Brain microvascular endothelial cell (primary cell): Measurements from ENCODE around the gene GRID1.

Experiments
- DNase-seq: peaks from one replicate; pipeline ENCODE4 v3.0.0-alpha.2; 2020
- H3K27ac ChIP-seq: fragments of 250-450 bp; sonication (Bioruptor Pico); 2 replicates; pipeline ENCODE4 v1.5.1; 2020; ENCODE audit warnings: mild to moderate bottlenecking, moderate library complexity
- H3K27me3 ChIP-seq: fragments of 250-450 bp; sonication (Bioruptor Pico); replicated peaks from 2 replicates; pipeline ENCODE4 v1.5.1; 2020; ENCODE audit warnings: mild to moderate bottlenecking
- H3K36me3 ChIP-seq: fragments of 250-450 bp; sonication (Bioruptor Pico); replicated peaks from 2 replicates; pipeline ENCODE4 v1.5.1; 2020; ENCODE audit warnings: mild to moderate bottlenecking
- H3K4me3 ChIP-seq: 2 replicates; pipeline ENCODE4 v1.5.1; 2011; ENCODE audit warnings: low read depth, mild to moderate bottlenecking, control low read depth, low read length, moderate library complexity
- in situ Hi-C: cut with HindIII; loops from 2 replicates; pipeline ENCODE4 v1.10.0; 2017; ENCODE audit warnings: low sequenced_read_pairs, low pct_ligation_motif_present
- TF ChIP-seq, protein P1 (sequence below): IDR thresholded peaks from 2 replicates; pipeline ENCODE4 v1.5.1; 2011; ENCODE audit warnings: low read depth, mild to moderate bottlenecking, moderate library complexity, low read length, control low read depth, inconsistent platforms; ENCODE audit errors: missing control alignments

GRID1 gene

DNA sequence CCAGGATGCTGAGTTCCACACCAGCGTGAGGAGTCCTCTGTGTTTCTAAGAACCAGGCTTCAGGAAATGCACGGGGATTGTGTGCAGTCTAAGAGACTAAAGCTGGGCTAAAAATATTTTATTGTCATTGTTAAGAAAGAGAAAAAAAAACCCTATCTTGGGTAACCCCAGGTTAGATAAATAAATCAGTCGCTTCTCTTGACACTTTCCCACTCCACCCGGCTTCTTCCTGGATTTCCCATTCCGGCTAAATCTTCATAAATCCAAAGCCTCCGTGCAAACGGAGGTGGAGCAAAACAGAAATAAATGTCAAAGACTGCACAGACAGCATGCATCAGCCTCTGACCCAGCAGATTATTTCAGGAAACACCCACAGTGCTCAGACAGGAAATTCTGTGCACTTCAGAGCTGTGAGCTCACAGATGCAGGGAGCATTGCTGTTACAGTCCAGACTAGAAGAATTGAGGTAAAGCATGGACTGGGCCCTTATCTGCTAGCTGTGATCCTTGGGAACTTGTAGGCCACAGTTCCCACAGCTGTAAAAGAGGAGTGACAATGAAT, 44.8 kb upstream of the GRID1 start:
- no peaks in the 10 kb centered on the region for H3K27me3 ChIP-seq
- peak overlapping the region; percentile 89 for H3K27ac ChIP-seq
- H3K36me3 ChIP-seq: no peaks in the 10 kb centered on the region
- DNase-seq: peak; percentile 94
- no peak overlapping the region for H3K4me3 ChIP-seq
- in situ Hi-C loops: no loop called here
- TF ChIP-seq, protein P1, sequence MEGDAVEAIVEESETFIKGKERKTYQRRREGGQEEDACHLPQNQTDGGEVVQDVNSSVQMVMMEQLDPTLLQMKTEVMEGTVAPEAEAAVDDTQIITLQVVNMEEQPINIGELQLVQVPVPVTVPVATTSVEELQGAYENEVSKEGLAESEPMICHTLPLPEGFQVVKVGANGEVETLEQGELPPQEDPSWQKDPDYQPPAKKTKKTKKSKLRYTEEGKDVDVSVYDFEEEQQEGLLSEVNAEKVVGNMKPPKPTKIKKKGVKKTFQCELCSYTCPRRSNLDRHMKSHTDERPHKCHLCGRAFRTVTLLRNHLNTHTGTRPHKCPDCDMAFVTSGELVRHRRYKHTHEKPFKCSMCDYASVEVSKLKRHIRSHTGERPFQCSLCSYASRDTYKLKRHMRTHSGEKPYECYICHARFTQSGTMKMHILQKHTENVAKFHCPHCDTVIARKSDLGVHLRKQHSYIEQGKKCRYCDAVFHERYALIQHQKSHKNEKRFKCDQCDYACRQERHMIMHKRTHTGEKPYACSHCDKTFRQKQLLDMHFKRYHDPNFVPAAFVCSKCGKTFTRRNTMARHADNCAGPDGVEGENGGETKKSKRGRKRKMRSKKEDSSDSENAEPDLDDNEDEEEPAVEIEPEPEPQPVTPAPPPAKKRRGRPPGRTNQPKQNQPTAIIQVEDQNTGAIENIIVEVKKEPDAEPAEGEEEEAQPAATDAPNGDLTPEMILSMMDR: no peak

DNA sequence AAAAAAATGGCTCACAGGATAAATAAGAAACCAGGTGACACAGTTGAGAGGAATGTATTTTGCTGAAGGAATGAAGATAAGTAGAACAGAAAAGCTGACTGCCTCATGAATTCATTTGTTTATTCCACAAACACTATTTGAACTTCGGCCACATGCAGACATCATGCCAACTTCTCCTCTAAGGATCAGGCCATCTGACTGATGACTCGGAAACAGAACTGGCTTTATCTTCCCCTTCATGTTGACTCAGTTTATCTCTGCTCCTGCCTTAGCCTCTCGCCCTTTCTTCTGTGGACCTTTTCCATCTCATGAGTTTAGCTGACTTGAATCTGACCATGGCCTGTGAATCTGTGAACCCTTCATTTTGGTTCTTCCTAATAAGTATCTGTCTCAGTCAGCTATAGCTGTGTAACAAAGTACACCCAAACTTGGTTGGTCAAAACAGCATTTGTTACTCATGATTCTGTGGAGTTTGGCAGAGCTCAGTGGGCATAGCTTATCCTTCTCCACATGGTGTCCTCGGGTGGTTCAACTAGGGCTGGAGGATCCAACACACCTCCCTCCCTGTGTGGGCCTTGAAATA, 44.0 kb upstream of the GRID1 start:
- Histone ChIP-seq H3K27me3 (no peaks in the 10 kb centered on the region), H3K27ac (peak overlapping the region; percentile 89), H3K4me3 (no peak overlapping the region), H3K36me3 (no peaks in the 10 kb centered on the region)
- TF ChIP-seq, protein P1: no peak
- in situ Hi-C loops: no loop called here
- peak; percentile 70 for DNase-seq

DNA sequence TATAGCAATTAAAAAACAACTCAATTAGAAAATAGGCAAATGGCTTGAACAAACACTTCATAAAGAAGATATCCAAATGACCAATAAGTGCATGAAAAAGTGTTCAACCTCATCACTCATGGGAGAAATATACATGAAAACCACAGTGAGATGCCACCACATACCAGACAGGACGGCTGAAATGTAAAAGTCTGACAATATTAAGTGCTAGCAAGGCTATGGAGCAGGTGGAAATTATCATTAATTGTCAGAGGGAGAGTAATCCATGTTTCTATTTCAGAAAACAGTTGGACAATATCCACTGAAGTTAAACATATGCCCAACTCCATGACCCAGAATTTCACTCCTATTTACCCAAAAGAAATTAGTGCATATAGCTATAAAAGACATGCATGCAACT, 42.6 kb upstream of the GRID1 start:
- no peak for DNase-seq
- in situ Hi-C loops: no loop called here
- TF ChIP-seq, protein P1: no peak

DNA sequence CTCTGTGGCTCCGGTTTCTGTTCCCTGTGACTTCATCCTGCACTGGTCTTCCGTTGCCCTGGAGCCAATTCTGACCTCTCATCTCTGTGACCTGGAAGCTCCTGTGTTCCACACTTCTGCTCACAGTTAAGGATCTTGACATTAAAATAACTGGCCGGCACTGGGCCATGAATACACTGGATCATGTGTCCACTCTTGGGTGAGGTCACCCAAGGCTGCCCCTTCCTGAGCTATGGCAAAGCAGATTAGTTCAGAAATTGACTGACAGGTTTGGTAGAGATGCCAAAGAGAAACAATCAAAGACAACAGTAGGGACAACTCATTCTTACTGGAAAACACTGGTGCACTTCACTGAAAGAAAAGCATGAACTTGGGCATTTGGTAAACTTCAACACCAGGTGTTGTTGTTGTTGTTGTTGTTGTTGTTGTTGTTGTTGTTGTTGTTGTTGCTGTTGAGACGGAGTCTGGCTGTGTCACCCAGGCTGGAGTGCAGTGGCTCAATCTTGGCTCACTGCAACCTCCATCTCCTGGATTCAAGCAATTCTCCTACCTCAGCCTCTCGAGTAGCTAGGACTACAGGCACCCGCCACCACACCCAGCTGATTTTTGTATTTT, 36.7 kb upstream of the GRID1 start:
- H3K27me3 ChIP-seq: no peaks in the 10 kb centered on the region
- no peak overlapping the region for H3K27ac ChIP-seq
- in situ Hi-C loops: no loop called here

More for the DNA sequence above, 42.6 kb upstream of the GRID1 start:
- Histone ChIP-seq H3K36me3 (no peaks in the 10 kb centered on the region), H3K4me3 (no peak overlapping the region), H3K27me3 (no peaks in the 10 kb centered on the region), H3K27ac (no peak overlapping the region)

DNA sequence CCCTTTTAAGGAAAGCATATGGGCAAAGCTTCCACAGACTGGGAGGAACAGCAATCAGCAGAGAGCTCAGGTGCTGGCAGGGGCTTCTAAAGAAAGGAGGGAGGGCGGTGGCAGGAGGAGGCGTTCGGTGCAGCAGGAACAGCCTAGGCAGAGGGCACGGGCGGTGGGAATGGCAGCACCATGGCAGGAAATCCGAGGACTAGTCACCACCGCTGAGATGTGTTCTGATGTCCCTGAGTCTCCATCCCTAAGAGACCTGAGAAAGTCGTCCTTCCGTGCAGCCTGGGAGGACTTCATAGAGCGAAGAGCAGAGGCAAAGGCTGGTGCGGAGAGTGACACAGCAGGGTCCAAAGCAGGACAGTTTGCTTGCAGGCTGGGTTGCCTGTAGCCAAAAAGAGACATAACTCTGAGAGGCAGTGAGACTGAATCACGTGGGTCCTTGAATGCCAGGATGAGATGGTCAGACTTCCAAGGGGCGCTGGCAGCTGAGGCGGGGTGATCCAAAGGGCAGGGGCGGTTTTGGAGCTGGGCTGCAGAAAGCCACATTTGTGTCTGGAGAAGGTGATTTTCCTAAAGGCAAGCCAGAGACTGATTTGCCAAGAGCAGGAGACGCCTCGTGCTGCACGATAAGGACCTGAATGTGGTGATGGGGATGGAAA, 35.8 kb upstream of the GRID1 start:
- TF ChIP-seq, protein P1: no peak
- H3K4me3 ChIP-seq: peak overlapping the region; percentile 3
- DNase-seq: no peak
- in situ Hi-C loops: no loop called here
- H3K27me3 ChIP-seq: no peaks in the 10 kb centered on the region
- no peaks in the 10 kb centered on the region for H3K36me3 ChIP-seq
- no peak overlapping the region for H3K27ac ChIP-seq

More for the DNA sequence above, 36.7 kb upstream of the GRID1 start:
- Histone ChIP-seq H3K4me3 (no peak overlapping the region), H3K36me3 (no peaks in the 10 kb centered on the region)
- TF ChIP-seq, protein P1: no peak
- no peak for DNase-seq
